Endodermal cell (in vitro differentiated cells): Measurements from ENCODE around the gene PPP1R14D. TPM values are rescaled to one million over a fixed set of nuclear protein-coding genes. Genes with fewer than 3 reads are reported as not detected.
A peak's percentile ranks its signal among the peaks of the same experiment; 100 is the strongest.

Source experiments
- DNase-seq: peaks from one replicate; pipeline ENCODE4 v3.0.0-alpha.2; 2017
- H3K27ac ChIP-seq: 2 replicates; pipeline ENCODE4 v1.5.1; 2013; ENCODE audit warnings: mild to moderate bottlenecking, low read depth, low read length, moderate library complexity
- H3K27me3 ChIP-seq: 2 replicates; pipeline ENCODE4 v1.6.1; 2013; ENCODE audit warnings: mild to moderate bottlenecking, low read length, moderate library complexity; ENCODE audit not compliant: insufficient read depth, control insufficient read depth, poor library complexity, severe bottlenecking
- H3K36me3 ChIP-seq: 2 replicates; pipeline ENCODE4 v1.7.0; 2013; ENCODE audit warnings: mild to moderate bottlenecking, low read length, moderate library complexity; ENCODE audit not compliant: control insufficient read depth, insufficient read depth
- H3K4me1 ChIP-seq: one replicate; pipeline ENCODE4 v1.7.0; 2013; ENCODE audit warnings: low read length; ENCODE audit not compliant: control insufficient read depth, insufficient read depth
- H3K4me3 ChIP-seq: 2 replicates; pipeline ENCODE4 v1.5.1; 2013; ENCODE audit warnings: mild to moderate bottlenecking, low read length, moderate library complexity
- H3K9ac ChIP-seq: 2 replicates; pipeline ENCODE4 v1.6.1; 2013; ENCODE audit warnings: mild to moderate bottlenecking, low read length, moderate library complexity; ENCODE audit not compliant: poor library complexity, severe bottlenecking; ENCODE audit errors: extremely low read depth
- H3K9me3 ChIP-seq: 2 replicates; pipeline ENCODE4 v1.6.1; 2013; ENCODE audit warnings: mild to moderate bottlenecking, low read length, moderate library complexity; ENCODE audit not compliant: control insufficient read depth
- H3K27ac Mint-ChIP-seq: 2 replicates; pipeline ENCODE4 v1.8.0; 2020; ENCODE audit warnings: mixed read lengths
- H3K27me3 Mint-ChIP-seq: 2 replicates; pipeline ENCODE4 v1.8.0; 2021; ENCODE audit warnings: mild to moderate bottlenecking, mixed read lengths; ENCODE audit not compliant: insufficient read depth
- H3K36me3 Mint-ChIP-seq: 2 replicates; pipeline ENCODE4 v1.8.0; 2020; ENCODE audit warnings: low read depth, mixed read lengths
- H3K4me1 Mint-ChIP-seq: 2 replicates; pipeline ENCODE4 v1.8.0; 2020; ENCODE audit warnings: mixed read lengths
- H3K4me3 Mint-ChIP-seq: 2 replicates; pipeline ENCODE4 v1.8.0; 2020; ENCODE audit warnings: mild to moderate bottlenecking, moderate library complexity, mixed read lengths
- H3K9me3 Mint-ChIP-seq: 2 replicates; pipeline ENCODE4 v1.8.0; 2020; ENCODE audit warnings: mild to moderate bottlenecking, mixed read lengths
- CTCF ChIP-seq: fragments of 200-600 bp; sonication (generic); conservative IDR thresholded peaks from 2 replicates; pipeline ENCODE4 v1.5.0; 2021; ENCODE audit warnings: antibody characterized with exemption, mild to moderate bottlenecking
- WGBS, 2 experiments: methylation state at CpG; one replicate each; pipeline versions ENCODE4 v1.1.5 to v1.1.7; 2013; ENCODE audit warnings: missing lambda C conversion rate in 2 of 2, mixed read lengths in 1 of 2; ENCODE audit not compliant: insufficient coverage in 1 of 2, insufficient read length in 1 of 2; 5-methylcytosine and 5-hydroxymethylcytosine counted together
- total RNA-seq, 2 donors: library from RNA; stranded (reverse); fragmentation: NEBNext Ultra II Directional in 1 of 2; extraction: Animal tissue kit (Norgen Biotek cat#: 25700) in 1 of 2; gene quantifications; 2 replicates in 1 of 2; 3 replicates in 1 of 2; pipeline ENCODE4 v1.2.1, GENCODE V29; 2021

Gene PPP1R14D
- total RNA-seq, 2 donors from 2014 or later, result not detected

DNA sequence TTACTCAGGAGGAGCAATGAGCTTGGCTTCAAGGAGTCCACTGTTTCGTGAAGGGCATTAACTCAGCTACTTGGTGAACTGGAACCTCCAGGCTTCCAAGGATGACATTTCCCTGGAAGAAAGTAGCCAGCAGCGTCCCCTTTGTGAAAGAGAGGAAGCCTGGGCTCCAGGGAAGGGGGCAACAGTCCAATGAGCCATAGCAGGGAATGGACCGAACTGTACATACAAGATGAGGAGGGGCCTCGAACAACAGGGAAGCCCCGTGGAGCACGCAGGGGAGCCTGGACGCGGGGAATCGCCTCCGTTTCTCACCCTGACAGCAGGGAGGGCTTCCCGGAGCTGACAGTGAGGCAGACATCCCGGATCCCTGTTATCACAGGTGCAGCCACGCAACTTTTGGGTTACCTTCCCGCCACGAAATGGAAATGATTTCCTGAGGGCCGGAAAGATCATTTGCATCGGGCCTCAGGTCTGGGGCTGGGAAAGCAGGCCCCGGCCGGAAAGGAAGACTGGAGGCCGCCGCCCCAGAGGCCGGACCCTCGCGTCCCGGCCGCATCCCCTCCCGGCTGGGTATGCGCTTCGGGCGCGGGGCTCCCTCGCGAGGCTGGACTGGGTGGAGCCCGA is 14.9 kb upstream of the PPP1R14D start:
- no peak for DNase-seq
- peaks cover 22% of the 10 kb centered on the region for H3K36me3 Mint-ChIP-seq
- H3K27me3 ChIP-seq, result peaks cover 32% of the 10 kb centered on the region
- H3K4me3 ChIP-seq, result peak overlapping the region; percentile 80
- H3K9ac ChIP-seq, result peak overlapping the region; percentile 20
- no peak for TF ChIP-seq CTCF
- WGBS, 2 experiments, result 13 to 27% methylated on average over 17 to 34 of the region's 34 CpGs
- no peaks in the 10 kb centered on the region for H3K9me3 ChIP-seq
- no peaks in the 10 kb centered on the region for H3K27me3 Mint-ChIP-seq
- H3K9me3 Mint-ChIP-seq, result no peaks in the 10 kb centered on the region
- peak overlapping the region; percentile 77 for H3K27ac Mint-ChIP-seq
- H3K27ac ChIP-seq, result no peak overlapping the region
- H3K4me1 ChIP-seq, result peaks cover 5% of the 10 kb centered on the region
- H3K4me3 Mint-ChIP-seq, result peak overlapping the region; percentile 93
- H3K4me1 Mint-ChIP-seq, result peaks cover 31% of the 10 kb centered on the region
- H3K36me3 ChIP-seq, result peaks cover 3% of the 10 kb centered on the region

DNA sequence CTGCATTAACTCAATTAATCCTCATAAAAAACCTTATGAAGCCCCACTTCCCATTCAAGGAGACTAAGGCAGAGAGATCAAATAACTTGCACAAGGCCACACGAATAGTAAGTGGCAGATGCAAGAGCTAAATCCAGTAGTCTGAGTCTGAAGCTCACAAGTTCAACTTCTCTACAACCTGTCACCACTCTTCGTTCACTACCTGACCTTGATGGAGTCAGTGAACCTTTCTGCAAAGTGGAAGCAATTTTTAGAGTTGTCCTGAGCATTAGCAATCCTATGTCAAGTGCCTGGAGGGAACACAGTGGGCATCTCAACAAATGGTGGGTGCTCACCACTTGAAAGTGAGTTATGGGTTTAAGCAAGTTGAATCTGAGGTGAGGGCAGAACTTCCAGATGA is 13.2 kb upstream of the PPP1R14D start:
- Histone ChIP-seq H3K9me3 (no peaks in the 10 kb centered on the region), H3K4me3 (no peak overlapping the region), H3K36me3 (no peaks in the 10 kb centered on the region), H3K27me3 (peaks cover 32% of the 10 kb centered on the region), H3K4me1 (peaks cover 5% of the 10 kb centered on the region), H3K27ac (no peak overlapping the region), H3K9ac (no peak overlapping the region)
- no peak for DNase-seq
- no peak overlapping the region for H3K27ac Mint-ChIP-seq
- WGBS, 2 experiments, result 87 to 92% methylated on average over 2 of the region's 2 CpGs
- H3K4me3 Mint-ChIP-seq, result no peak overlapping the region
- no peak for TF ChIP-seq CTCF
- peaks cover 17% of the 10 kb centered on the region for H3K4me1 Mint-ChIP-seq
- H3K36me3 Mint-ChIP-seq, result peaks cover 10% of the 10 kb centered on the region
- H3K27me3 Mint-ChIP-seq, result no peaks in the 10 kb centered on the region
- no peaks in the 10 kb centered on the region for H3K9me3 Mint-ChIP-seq

DNA sequence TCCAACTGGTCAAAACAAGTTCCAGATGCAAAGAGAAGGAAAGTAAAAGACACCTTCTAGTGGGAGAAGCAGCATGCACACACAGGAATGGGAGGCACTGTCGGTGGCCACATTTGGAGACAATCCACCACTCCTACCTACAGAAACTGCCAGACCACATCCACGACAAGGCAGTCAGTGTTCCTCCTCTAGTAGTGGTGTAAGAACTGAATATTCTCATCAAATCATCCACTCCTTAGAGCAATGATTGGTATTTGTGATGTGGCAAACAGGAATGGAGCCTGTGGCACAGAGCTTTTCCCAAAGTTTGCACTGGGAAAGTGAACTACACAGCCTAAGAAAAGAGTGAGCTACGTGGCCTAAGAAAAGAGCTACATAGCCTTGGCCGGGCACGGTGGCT is 10.2 kb upstream of the PPP1R14D start:
- Histone ChIP-seq H3K4me1 (no peaks in the 10 kb centered on the region), H3K27ac (no peak overlapping the region), H3K4me3 (no peak overlapping the region), H3K36me3 (no peaks in the 10 kb centered on the region), H3K27me3 (peaks cover 19% of the 10 kb centered on the region), H3K9ac (no peak overlapping the region), H3K9me3 (no peaks in the 10 kb centered on the region)
- DNase-seq, result no peak
- H3K27me3 Mint-ChIP-seq, result no peaks in the 10 kb centered on the region
- H3K4me1 Mint-ChIP-seq, result no peaks in the 10 kb centered on the region
- no peak overlapping the region for H3K4me3 Mint-ChIP-seq
- peaks cover 3% of the 10 kb centered on the region for H3K36me3 Mint-ChIP-seq
- no peak overlapping the region for H3K27ac Mint-ChIP-seq
- TF ChIP-seq CTCF, result no peak
- WGBS, 2 experiments, result 83 to 89% methylated on average over 1 to 4 of the region's 5 CpGs
- H3K9me3 Mint-ChIP-seq, result no peaks in the 10 kb centered on the region
